Heart right ventricle (tissue), 16 donors: ENCODE results near the gene NXPH3. TPM values are rescaled to one million over a fixed set of nuclear protein-coding genes. Genes with fewer than 3 reads are reported as not detected.

Experiments
- ATAC-seq, 8 donors: fragments of 200-7000 bp; cut with Tn5 transposase; one replicate each; pipeline ENCODE4 v1.9.1; 2020; ENCODE audit warnings: mild to moderate bottlenecking in 8 of 8, moderate library complexity in 8 of 8, moderate number of reproducible peaks in 1 of 8
- DNase-seq, 2 donors: peaks; one replicate each; pipeline ENCODE4 v3.0.0-alpha.2; 2020
- H3K27ac ChIP-seq, 10 donors: fragments of 200-600 bp; sonication (generic) in 2 of 10; one replicate each; pipeline versions ENCODE4 v1.5.0 to v1.8.0; 2020 to 2022; ENCODE audit warnings: mild to moderate bottlenecking in 3 of 10
- H3K27me3 ChIP-seq, 7 donors: fragments of 200-600 bp; one replicate each; pipeline ENCODE4 v1.8.0; 2021 to 2022; ENCODE audit warnings: mild to moderate bottlenecking in 2 of 7
- H3K36me3 ChIP-seq, 9 donors: fragments of 200-600 bp; sonication (generic) in 1 of 9; one replicate each; pipeline versions ENCODE4 v1.5.0 to v1.8.0; 2020 to 2022; ENCODE audit warnings: mild to moderate bottlenecking in 2 of 9
- H3K4me1 ChIP-seq, 9 donors: fragments of 200-600 bp; sonication (generic) in 1 of 9; one replicate each; pipeline versions ENCODE4 v1.5.0 to v1.8.0; 2020 to 2022; ENCODE audit warnings: mild to moderate bottlenecking in 4 of 9
- H3K4me3 ChIP-seq, 10 donors: fragments of 200-600 bp; sonication (generic) in 2 of 10; one replicate each; pipeline versions ENCODE4 v1.5.0 to v1.8.0; 2020 to 2022; ENCODE audit warnings: mild to moderate bottlenecking in 7 of 10, moderate library complexity in 2 of 10
- H3K9me3 ChIP-seq, 11 donors: fragments of 200-600 bp in 10 of 11; sonication (generic) in 2 of 11; one replicate each; pipeline versions ENCODE4 v1.5.0 to v1.8.0; 2013 to 2022; ENCODE audit warnings: mild to moderate bottlenecking in 2 of 11, control low read depth in 1 of 11, moderate library complexity in 1 of 11
- WGBS, 2 donors: extraction: QIAGEN DNeasy Blood & Tissue Kit; methylation state at CpG; one replicate each; pipeline ENCODE4 v1.1.7; 2013; ENCODE audit warnings: inconsistent platforms in 1 of 2; 5-methylcytosine and 5-hydroxymethylcytosine counted together
- intact Hi-C, 10 donors: fragments of 100-400 bp; cut with DNase I; formaldehyde crosslinking; loops; one replicate each; pipeline versions ENCODE4 v1.11.1 to v1.14.2; 2022
- polyA plus RNA-seq, 2 donors: library from polyadenylated mRNA; stranded (reverse); fragments of 200-250 nt; gene quantifications; one replicate each; pipeline ENCODE4 v1.2.3, GENCODE V29; 2013
- total RNA-seq, 10 donors: library from RNA; stranded (reverse); fragmentation: NEBNext Ultra II Directional in 3 of 10; extraction: Animal tissue kit (Norgen Biotek cat#: 25700) in 3 of 10; gene quantifications; one replicate each; pipeline versions ENCODE4 v1.2.1 to v1.2.4, GENCODE V29; 2021 to 2023
- TF ChIP-seq, protein P1 (sequence below), 9 donors: fragments of 200-600 bp; sonication (generic) in 2 of 9; IDR thresholded peaks; one replicate each; pipeline versions ENCODE4 v1.5.0 to v1.8.0; 2021 to 2022; ENCODE audit warnings: antibody characterized with exemption in 9 of 9, mild to moderate bottlenecking in 5 of 9, moderate library complexity in 1 of 9
- donor health status: Arrhythmogenic right ventricular cardiomyopathy.
- donor health status: ischemic (EF 13 %, LVEDD 7.1; RV severe dilation, severe dysfunction).
- donor health status: healthy with polysubstance abuse.
- donor health status: DM: no; HTN: yes; CAD: no.
- donor health status: DM: no; HTN: no; CAD: no.
- donor health status: ischemic (EF 25% LVEDD 6.9; RV normal size, moderate dysfunction).
- donor health status: ischemic (EF 25% LVEDD 5.7; RV mildly dilated, moderate dysfunction).
- donor health status: healthy.
- donor health status: DM: yes; HTN: yes; CAD: no.
- donor health status: Ischemic cardiomyopathy.
- donor health status: ischemic (EF 35%, LVEDD 5.7; RV mildly dilated, moderate dysfunction).
- donor health status: nonischemic (EF 11% LVEDD 7.7; RV severe dilation, severe dysfunction).
- donor health status: DM: yes; HTN: yes; CAD: no.
- donor health status: PGD.
- donor health status: ischemic (EF 29% LVEDD 5.4; RV normal size, mild dysfunction).
- donor health status: nonischemic (EF 23%, LVEDD 6.1; RV moderate dilation, normal function).

NXPH3 gene
- total and polyA plus RNA-seq, 12 donors, result 2.2 to 5.9 (median 3.2) TPM

DNA sequence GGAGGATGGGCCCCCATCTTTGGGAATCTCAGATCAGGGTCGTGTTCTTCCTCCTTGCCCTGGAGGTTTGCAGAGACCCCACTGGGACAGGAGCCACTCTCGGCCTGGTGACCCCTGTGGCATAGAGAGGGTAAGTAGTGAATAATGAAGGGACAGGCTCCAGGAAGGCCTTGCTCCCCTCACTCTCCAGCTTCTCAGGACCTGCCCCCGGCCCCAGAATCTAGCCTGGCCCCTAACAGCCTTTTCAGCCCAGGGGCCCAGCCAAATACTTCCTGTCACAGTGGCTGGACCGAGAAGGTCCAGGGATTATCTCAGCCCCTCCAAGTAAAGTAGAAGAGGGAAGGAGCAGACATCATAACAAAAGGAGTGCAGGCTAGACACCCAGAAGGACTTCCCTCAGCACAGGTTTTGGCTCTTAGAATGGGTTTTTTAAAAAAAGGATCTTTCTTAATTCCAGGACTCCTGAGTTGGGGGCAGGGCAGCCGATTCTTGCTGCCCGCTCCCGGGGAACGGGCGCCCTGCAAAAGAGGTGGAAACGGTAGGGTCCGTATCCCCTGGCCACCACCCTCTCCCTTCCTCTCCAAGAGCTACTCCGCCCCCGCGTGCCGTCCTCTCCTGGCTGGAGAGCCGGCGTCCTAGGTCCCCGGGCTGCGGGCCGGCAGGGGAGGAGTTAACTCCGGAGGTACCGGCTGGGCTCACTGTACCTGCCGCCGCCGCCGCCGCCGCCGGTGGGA is 559 bp upstream of the NXPH3 start:
- Histone ChIP-seq H3K36me3 (peaks cover 0 to 11% (median 0%) of the 10 kb centered on the region in 9 donors), H3K4me3 (peak overlapping the region; percentile 56 to 79 (median 74)), H3K9me3 (no peaks in the 10 kb centered on the region), H3K27ac (peak overlapping the region in 7 of 10 donors; percentile 20 to 73 (median 56)), H3K27me3 (peaks cover 0 to 41% (median 0%) of the 10 kb centered on the region in 7 donors), H3K4me1 (peaks cover 6 to 50% (median 24%) of the 10 kb centered on the region in 9 donors)
- DNase-seq (no peak), ATAC-seq (no peak)
- intact Hi-C loops, result loop anchor here (5.0 to 10.0 kb wide), 10 partner anchors 37 to 422 kb away; partner anchors contain the start of genes DLX3 (in 2 of the 10), KAT7 (in 1 of the 10) and SPOP (in 1 of the 10)
- WGBS, 2 donors, result 15 to 21% methylated on average over 29 of the region's 29 CpGs
- TF ChIP-seq, protein P1, sequence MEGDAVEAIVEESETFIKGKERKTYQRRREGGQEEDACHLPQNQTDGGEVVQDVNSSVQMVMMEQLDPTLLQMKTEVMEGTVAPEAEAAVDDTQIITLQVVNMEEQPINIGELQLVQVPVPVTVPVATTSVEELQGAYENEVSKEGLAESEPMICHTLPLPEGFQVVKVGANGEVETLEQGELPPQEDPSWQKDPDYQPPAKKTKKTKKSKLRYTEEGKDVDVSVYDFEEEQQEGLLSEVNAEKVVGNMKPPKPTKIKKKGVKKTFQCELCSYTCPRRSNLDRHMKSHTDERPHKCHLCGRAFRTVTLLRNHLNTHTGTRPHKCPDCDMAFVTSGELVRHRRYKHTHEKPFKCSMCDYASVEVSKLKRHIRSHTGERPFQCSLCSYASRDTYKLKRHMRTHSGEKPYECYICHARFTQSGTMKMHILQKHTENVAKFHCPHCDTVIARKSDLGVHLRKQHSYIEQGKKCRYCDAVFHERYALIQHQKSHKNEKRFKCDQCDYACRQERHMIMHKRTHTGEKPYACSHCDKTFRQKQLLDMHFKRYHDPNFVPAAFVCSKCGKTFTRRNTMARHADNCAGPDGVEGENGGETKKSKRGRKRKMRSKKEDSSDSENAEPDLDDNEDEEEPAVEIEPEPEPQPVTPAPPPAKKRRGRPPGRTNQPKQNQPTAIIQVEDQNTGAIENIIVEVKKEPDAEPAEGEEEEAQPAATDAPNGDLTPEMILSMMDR (IDR thresholded peaks at IDR 0.05), result no peak

DNA sequence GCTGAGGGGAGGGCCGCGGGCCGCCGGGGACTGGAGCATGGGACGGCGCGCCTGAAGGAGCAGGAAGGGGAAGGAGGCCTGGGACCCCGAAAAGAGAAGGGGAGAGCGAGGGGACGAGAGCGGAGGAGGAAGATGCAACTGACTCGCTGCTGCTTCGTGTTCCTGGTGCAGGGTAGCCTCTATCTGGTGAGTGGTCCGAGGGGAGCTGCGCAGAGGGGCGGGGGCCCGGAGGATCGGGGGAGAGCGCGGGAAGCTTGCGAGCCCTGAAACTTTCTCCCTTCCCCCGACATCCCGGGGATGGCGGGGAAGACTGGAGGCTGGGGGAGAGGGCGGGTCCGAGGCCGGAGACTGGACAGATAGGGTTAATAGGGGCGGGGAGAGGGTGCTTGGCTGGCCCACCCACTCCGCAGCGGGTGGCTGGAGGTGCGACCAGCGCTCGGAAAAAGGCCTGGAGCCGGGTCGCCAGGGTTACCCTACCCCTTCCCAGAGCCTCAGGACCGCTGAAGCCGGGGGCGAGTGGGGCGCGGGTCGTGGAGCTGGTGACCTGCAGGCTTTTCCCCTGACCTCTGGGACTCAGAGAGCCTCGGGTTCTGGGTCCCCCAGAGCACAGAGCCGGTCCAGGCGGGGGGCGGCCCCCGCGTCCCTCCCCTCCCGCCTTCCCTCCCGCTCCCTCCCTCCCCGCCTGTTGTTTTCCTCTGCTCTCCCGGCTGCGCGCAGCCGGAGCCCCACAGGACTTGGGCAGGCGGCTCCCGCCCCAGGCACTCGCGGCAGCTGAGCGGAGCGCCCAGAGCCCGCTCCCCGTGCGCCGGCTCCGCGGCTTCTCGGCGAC is 631 bp downstream of the NXPH3 start:
- peak overlapping the region; percentile 56 to 79 (median 74) for H3K4me3 ChIP-seq
- H3K4me1 ChIP-seq, result peaks cover 6 to 55% (median 22%) of the 10 kb centered on the region in 9 donors
- DNase-seq, result peak in 1 of 2 donors; percentile 65
- peak overlapping the region in 9 of 10 donors; percentile 17 to 84 (median 61) for H3K27ac ChIP-seq
- peak; percentile 57 to 76 (median 66) for ATAC-seq
- WGBS, 2 donors, result 1% methylated on average over 66 to 68 of the region's 68 CpGs
- no peaks in the 10 kb centered on the region for H3K9me3 ChIP-seq
- intact Hi-C loops, result loop anchor here in 7 of 10 donors (2.0 to 10.0 kb wide), 5 partner anchors 36 to 278 kb away; no protein-coding TSS in a partner anchor
- H3K36me3 ChIP-seq, result peaks cover 0 to 11% (median 0%) of the 10 kb centered on the region in 9 donors
- H3K27me3 ChIP-seq, result peaks cover 0 to 41% (median 0%) of the 10 kb centered on the region in 7 donors
- TF ChIP-seq, protein P1 (IDR thresholded peaks at IDR 0.05), result no peak

DNA sequence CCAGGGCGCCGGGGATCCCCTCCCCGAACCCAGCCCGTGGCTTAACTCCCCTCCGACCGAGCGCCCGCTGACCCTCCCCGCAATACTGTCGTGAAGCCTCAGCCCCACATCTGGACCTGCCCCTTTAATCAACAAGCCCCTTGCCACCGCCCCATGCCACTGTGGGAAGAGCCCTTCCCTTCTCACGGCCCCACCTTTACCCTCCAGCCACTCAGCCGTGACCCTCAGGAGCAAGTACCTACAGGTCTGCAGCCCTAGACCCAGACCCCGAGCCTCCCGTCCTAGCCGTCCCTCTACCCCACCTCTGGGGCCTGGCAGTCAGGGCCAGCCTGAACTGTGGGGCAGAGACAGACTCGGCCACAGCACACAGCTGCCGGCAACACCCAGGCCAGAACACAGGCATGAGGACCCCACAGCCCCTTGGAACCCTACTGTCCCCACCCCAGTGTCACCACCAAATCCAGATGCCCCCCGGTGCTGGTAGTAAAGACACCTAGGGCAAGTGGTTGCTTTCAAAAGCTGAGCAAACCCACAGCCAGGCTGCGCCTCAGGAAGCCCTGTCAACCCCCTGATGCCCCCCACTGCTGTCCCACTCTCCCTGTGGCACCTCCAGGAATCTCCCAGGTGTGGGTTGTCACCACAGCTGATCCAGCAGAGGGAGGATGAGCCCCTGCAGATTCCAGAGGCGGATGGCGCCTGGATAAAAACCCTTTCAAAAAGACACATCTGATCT is 1.4 kb downstream of the NXPH3 start:
- intact Hi-C loops, result loop anchor here in 7 of 10 donors (2.0 to 10.0 kb wide), 5 partner anchors 35 to 278 kb away; no protein-coding TSS in a partner anchor
- ATAC-seq, result peak in 6 of 8 donors; percentile 2 to 39 (median 9)
- H3K27ac ChIP-seq, result peak overlapping the region in 9 of 10 donors; percentile 17 to 84 (median 61)
- no peaks in the 10 kb centered on the region for H3K9me3 ChIP-seq
- H3K4me1 ChIP-seq, result peaks cover 6 to 55% (median 22%) of the 10 kb centered on the region in 9 donors
- 20% methylated on average over 22 of the region's 22 CpGs for WGBS, 2 donors
- peak overlapping the region; percentile 56 to 79 (median 74) for H3K4me3 ChIP-seq
- peaks cover 0 to 11% (median 0%) of the 10 kb centered on the region in 9 donors for H3K36me3 ChIP-seq
- TF ChIP-seq, protein P1 (IDR thresholded peaks at IDR 0.05), result no peak
- H3K27me3 ChIP-seq, result peaks cover 0 to 41% (median 0%) of the 10 kb centered on the region in 7 donors
- DNase-seq, result no peak
